OCI-LY3 (cell line): ENCODE data around the gene DPY19L1.
"Not testable (repeated sequence)": the region's sequence is repeated elsewhere in the genome, so short reads cannot be mapped to it uniquely, and the experiment has no call there.

Experiments used
- H2AFZ ChIP-seq: fragments of 200-600, 300-600 bp; shearing (Covaris generic); 2 replicates; pipeline ENCODE4 v1.6.0; 2014; ENCODE audit warnings: antibody characterized with exemption, low read depth, low read length
- H3K27ac ChIP-seq: fragments of 200-600, 300-600 bp; sonication (generic); 2 replicates; pipeline ENCODE4 v1.5.1; 2014; ENCODE audit warnings: mild to moderate bottlenecking, low read length, moderate library complexity, mixed read lengths
- H3K27me3 ChIP-seq: fragments of 200-600, 300-600 bp; sonication (generic); 2 replicates; pipeline ENCODE4 v1.6.1; 2014; ENCODE audit warnings: low read depth, low read length, mixed read lengths
- H3K36me3 ChIP-seq: fragments of 200-600, 300-600 bp; sonication (generic); replicated peaks from 2 replicates; pipeline ENCODE3; 2014; ENCODE audit warnings: low read depth, low read length, mixed read lengths
- H3K4me1 ChIP-seq: fragments of 300-600, 200-600 bp; sonication (generic); 2 replicates; pipeline ENCODE4 v1.6.1; 2014; ENCODE audit warnings: low read length, mixed read lengths
- H3K4me2 ChIP-seq: fragments of 200-600, 300-600 bp; sonication (generic); 2 replicates; pipeline ENCODE4 v1.6.1; 2014; ENCODE audit warnings: low read length, mixed read lengths
- H3K4me3 ChIP-seq: fragments of 300-600, 200-600 bp; sonication (generic); 2 replicates; pipeline ENCODE4 v1.5.1; 2014; ENCODE audit warnings: antibody characterized with exemption, mild to moderate bottlenecking, low read length, moderate library complexity
- H3K79me2 ChIP-seq: fragments of 300-600, 200-600 bp; shearing (Covaris generic); 2 replicates; pipeline ENCODE4 v1.6.1; 2014; ENCODE audit warnings: mild to moderate bottlenecking, low read length, mixed read lengths
- H3K9ac ChIP-seq: fragments of 300-600, 200-600 bp; shearing (Covaris generic); 2 replicates; pipeline ENCODE4 v1.6.0; 2014; ENCODE audit warnings: mild to moderate bottlenecking, low read length, moderate library complexity
- H3K9me3 ChIP-seq: fragments of 200-600, 300-600 bp; shearing (Covaris generic); 2 replicates; pipeline ENCODE4 v1.6.1; 2014; ENCODE audit warnings: low read length, mixed read lengths; ENCODE audit not compliant: insufficient read depth
- H4K20me1 ChIP-seq: fragments of 200-600, 300-600 bp; sonication (generic); 2 replicates; pipeline ENCODE4 v1.6.1; 2016; ENCODE audit warnings: low read length, mixed read lengths; ENCODE audit not compliant: insufficient read depth
- CTCF ChIP-seq: fragments of 200-600, 300-600 bp; sonication (generic); IDR thresholded peaks from 2 replicates; pipeline ENCODE4 v1.5.1; 2014; ENCODE audit warnings: antibody characterized with exemption, low read length, low read depth
- EZH2phosphoT487 ChIP-seq: fragments of 200-600 bp; shearing (Covaris generic); IDR thresholded peaks from 2 replicates; pipeline ENCODE4 v1.6.1; 2018; ENCODE audit warnings: antibody characterized with exemption, mixed run types, low read depth

DPY19L1 gene

DNA sequence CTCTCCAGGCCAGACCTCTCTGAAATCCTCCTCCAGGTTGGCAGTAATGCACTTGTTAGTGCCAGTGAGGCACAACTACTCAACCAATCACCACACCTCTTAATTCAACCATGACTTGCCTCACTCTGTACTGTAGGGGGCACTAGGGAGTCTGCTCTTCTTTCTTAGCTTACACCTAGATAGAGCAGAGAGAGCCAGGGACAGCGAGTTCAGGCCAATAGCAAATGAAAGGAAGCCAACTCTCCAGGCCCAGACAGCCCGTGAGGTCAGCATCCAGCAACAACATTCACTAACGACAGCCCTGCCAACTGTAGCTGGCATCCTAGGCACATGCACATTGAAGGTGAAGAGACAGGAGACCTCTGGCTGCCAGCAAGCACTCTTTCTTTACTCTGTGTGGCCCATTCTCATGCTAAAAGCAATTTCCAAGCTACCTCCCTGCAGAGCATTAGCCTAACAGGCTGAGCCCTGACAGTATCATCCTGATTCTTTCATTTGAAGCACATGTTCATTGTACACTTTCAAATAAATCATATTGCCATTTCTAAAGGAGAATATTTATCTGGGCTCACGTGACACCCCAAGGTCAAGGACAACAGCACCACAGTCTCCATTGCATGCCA lies 136.3 kb downstream of the DPY19L1 start:
- H3K36me3 ChIP-seq, result no peaks in the 10 kb centered on the region
- no peak overlapping the region for H3K4me2 ChIP-seq
- no peaks in the 10 kb centered on the region for H3K9me3 ChIP-seq
- H3K27ac ChIP-seq, result no peak overlapping the region
- H2AFZ ChIP-seq, result no peak overlapping the region
- no peaks in the 10 kb centered on the region for H3K79me2 ChIP-seq
- no peaks in the 10 kb centered on the region for H3K27me3 ChIP-seq
- H3K4me3 ChIP-seq, result no peak overlapping the region
- H4K20me1 ChIP-seq, result no peaks in the 10 kb centered on the region
- TF ChIP-seq EZH2phosphoT487 (no peak), CTCF (peak; percentile 24)
- no peaks in the 10 kb centered on the region for H3K4me1 ChIP-seq
- no peak overlapping the region for H3K9ac ChIP-seq

- Histone ChIP-seq H3K4me3 (no peak overlapping the region), H3K36me3 (no peaks in the 10 kb centered on the region), H3K4me1 (no peaks in the 10 kb centered on the region), H3K27me3 (no peaks in the 10 kb centered on the region), H2AFZ (no peak overlapping the region), H3K4me2 (no peak overlapping the region), H3K27ac (no peak overlapping the region), H3K9ac (no peak overlapping the region), H3K9me3 (no peaks in the 10 kb centered on the region), H4K20me1 (no peaks in the 10 kb centered on the region), H3K79me2 (no peaks in the 10 kb centered on the region)
- TF ChIP-seq EZH2phosphoT487 (no peak), CTCF (no peak)
Observed at GRCh38 chr7:34895202-34895601, 142.1 kb downstream of the DPY19L1 start.

DNA sequence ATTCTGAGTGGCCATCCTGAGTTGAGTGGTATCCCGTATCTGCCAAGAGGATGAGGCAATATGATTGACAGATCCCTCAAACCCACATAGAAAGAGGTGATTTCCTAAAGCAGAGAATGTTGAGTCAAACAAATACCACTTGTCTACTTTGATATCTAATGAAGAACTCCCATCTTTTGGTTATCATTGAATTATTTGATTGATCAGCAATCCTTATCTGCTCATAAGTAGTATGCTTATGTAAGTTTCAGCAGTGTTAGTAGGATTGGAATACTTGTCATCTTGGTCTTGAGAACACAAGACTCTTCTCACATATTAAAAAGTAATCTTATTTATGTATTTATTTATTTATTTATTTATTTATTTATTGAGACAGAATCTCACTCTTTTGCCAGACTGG lies 147.3 kb downstream of the DPY19L1 start:
- no peaks in the 10 kb centered on the region for H3K9me3 ChIP-seq
- no peak overlapping the region for H3K27ac ChIP-seq
- H3K4me2 ChIP-seq, result no peak overlapping the region
- H3K27me3 ChIP-seq, result peaks cover 5% of the 10 kb centered on the region; the same call in 1 of the 2 replicates
- no peaks in the 10 kb centered on the region for H4K20me1 ChIP-seq
- no peak overlapping the region for H2AFZ ChIP-seq
- TF ChIP-seq CTCF (no peak), EZH2phosphoT487 (no peak)
- H3K4me1 ChIP-seq, result no peaks in the 10 kb centered on the region
- no peaks in the 10 kb centered on the region for H3K36me3 ChIP-seq
- no peaks in the 10 kb centered on the region for H3K79me2 ChIP-seq
- no peak overlapping the region for H3K4me3 ChIP-seq
- no peak overlapping the region for H3K9ac ChIP-seq

DNA sequence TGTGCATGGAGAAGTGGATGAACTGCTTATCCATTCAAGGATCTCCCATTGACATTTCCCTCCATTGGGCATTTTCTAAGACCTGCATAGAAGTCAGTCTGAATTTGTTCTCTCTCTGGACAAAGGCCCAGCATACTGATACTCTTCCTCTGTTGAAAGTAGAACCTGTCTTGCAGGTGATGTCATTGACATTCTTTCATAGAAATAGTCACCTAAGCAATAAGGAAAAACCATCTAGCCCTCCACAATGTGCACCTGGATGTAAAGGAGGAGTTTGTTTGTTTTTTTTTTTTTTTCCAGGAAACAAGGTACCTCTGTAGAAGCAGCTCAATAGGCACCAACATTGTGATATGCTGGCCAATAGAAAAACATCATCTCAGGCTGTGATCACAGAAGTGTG lies 150.4 kb downstream of the DPY19L1 start:
- Histone ChIP-seq H3K27ac (no peak overlapping the region), H3K79me2 (no peaks in the 10 kb centered on the region), H3K4me3 (no peak overlapping the region), H3K9ac (no peak overlapping the region), H3K27me3 (peaks cover 5% of the 10 kb centered on the region; the same call in 1 of the 2 replicates), H3K36me3 (no peaks in the 10 kb centered on the region), H2AFZ (no peak overlapping the region), H3K9me3 (no peaks in the 10 kb centered on the region), H3K4me2 (no peak overlapping the region), H4K20me1 (no peaks in the 10 kb centered on the region), H3K4me1 (no peaks in the 10 kb centered on the region)
- TF ChIP-seq EZH2phosphoT487, result no peak
- no peak for TF ChIP-seq CTCF

DNA sequence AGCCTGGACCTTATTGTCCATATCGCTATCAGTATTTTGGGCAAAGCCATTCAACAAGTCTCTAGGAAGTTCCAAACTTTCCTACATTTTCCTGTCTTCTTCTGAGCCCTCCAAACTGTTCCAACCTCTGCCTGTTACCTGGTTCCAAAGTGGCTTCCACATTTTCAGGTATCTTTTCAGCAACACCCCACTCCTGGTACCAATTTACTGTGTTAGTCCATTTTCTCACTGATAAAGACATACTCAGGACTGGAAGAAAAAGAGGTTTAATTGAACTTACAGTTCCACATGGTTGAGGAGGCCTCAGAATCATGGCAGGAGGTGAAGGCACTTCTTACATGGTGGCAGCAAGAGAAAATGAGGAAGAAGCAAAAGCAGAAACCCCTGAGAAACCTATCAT lies 153.4 kb downstream of the DPY19L1 start:
- H3K4me2 ChIP-seq, H3K4me1 ChIP-seq, H3K27me3 ChIP-seq, H3K4me3 ChIP-seq, H3K27ac ChIP-seq, H3K79me2 ChIP-seq, H4K20me1 ChIP-seq, H2AFZ ChIP-seq, H3K9ac ChIP-seq, H3K36me3 ChIP-seq, H3K9me3 ChIP-seq: not testable (repeated sequence)
